ENCODE results near the gene SLC6A6. TPM values are rescaled to one million over a fixed set of nuclear protein-coding genes. Genes with fewer than 3 reads are reported as not detected.
A peak's percentile ranks its signal among the peaks of the same experiment; 100 is the strongest.

SLC6A6 gene
- total RNA-seq, 2 donors from 2014 or later: 52.7 to 71.9 TPM

- no peak for DNase-seq (ENCODE audit: low spot score in 2 of 2)
- peaks cover 0 to 3% of the 10 kb centered on the region in 2 donors for H3K36me3 Mint-ChIP-seq
Measured at GRCh38 chr3:14423197-14423743, 20.9 kb downstream of the SLC6A6 start.

GRCh38 chr3:14423963-14424362, 21.6 kb downstream of the SLC6A6 start:
- DNase-seq (ENCODE audit: low spot score in 2 of 2): no peak
- peak in 1 of 2 donors; percentile 25 for ATAC-seq
- H3K9me3 Mint-ChIP-seq: no peaks in the 10 kb centered on the region
- no peaks in the 10 kb centered on the region for H3K36me3 Mint-ChIP-seq
- H3K27ac Mint-ChIP-seq: peak overlapping the region; percentile 77 to 79

More at GRCh38 chr3:14423197-14423743, 20.9 kb downstream of the SLC6A6 start:
- ATAC-seq: peak; percentile 7 to 18
- Mint-ChIP-seq H3K9me3 (no peaks in the 10 kb centered on the region), H3K27ac (peak overlapping the region; percentile 77 to 84)

GRCh38 chr3:14424711-14425580, 22.5 kb downstream of the SLC6A6 start:
- DNase-seq (ENCODE audit: low spot score in 2 of 2) (no peak), ATAC-seq (peak in 1 of 2 donors; percentile 19)
- no peaks in the 10 kb centered on the region for H3K36me3 Mint-ChIP-seq
- H3K9me3 Mint-ChIP-seq: no peaks in the 10 kb centered on the region
- peak overlapping the region; percentile 77 to 79 for H3K27ac Mint-ChIP-seq

GRCh38 chr3:14425581-14426304, 23.3 kb downstream of the SLC6A6 start:
- DNase-seq (ENCODE audit: low spot score in 2 of 2): peak in 1 of 2 donors; percentile 73
- Mint-ChIP-seq H3K36me3 (no peaks in the 10 kb centered on the region), H3K27ac (peak overlapping the region; percentile 75 to 77), H3K9me3 (no peaks in the 10 kb centered on the region)
- ATAC-seq: peak; percentile 52 to 70

GRCh38 chr3:14426305-14426620, 23.9 kb downstream of the SLC6A6 start:
- no peaks in the 10 kb centered on the region for H3K36me3 Mint-ChIP-seq
- H3K9me3 Mint-ChIP-seq: no peaks in the 10 kb centered on the region
- no peak for ATAC-seq
- peak overlapping the region; percentile 75 to 77 for H3K27ac Mint-ChIP-seq
- no peak for DNase-seq (ENCODE audit: low spot score in 2 of 2)

GRCh38 chr3:14428087-14429033, 26.0 kb downstream of the SLC6A6 start:
- DNase-seq (ENCODE audit: low spot score in 2 of 2) (peak in 1 of 2 donors; percentile 62), ATAC-seq (peak in 1 of 2 donors; percentile 9)
- Mint-ChIP-seq H3K36me3 (no peaks in the 10 kb centered on the region), H3K27ac (peak overlapping the region; percentile 53 to 94), H3K9me3 (no peaks in the 10 kb centered on the region)

- DNase-seq (ENCODE audit: low spot score in 2 of 2): no peak
- peak overlapping the region; percentile 53 to 61 for H3K27ac Mint-ChIP-seq
Measured at GRCh38 chr3:14429237-14429636, 26.8 kb downstream of the SLC6A6 start.

GRCh38 chr3:14429640-14430039, 27.2 kb downstream of the SLC6A6 start:
- peaks cover 0 to 2% of the 10 kb centered on the region in 2 donors for H3K36me3 Mint-ChIP-seq
- DNase-seq (ENCODE audit: low spot score in 2 of 2): no peak
- H3K9me3 Mint-ChIP-seq: no peaks in the 10 kb centered on the region
- peak overlapping the region; percentile 53 to 61 for H3K27ac Mint-ChIP-seq
- no peak for ATAC-seq

More at GRCh38 chr3:14429237-14429636, 26.8 kb downstream of the SLC6A6 start:
- Mint-ChIP-seq H3K36me3 (no peaks in the 10 kb centered on the region), H3K9me3 (no peaks in the 10 kb centered on the region)
- no peak for ATAC-seq

- Mint-ChIP-seq H3K36me3 (peaks cover 0 to 5% of the 10 kb centered on the region in 2 donors), H3K9me3 (no peaks in the 10 kb centered on the region), H3K27ac (peak overlapping the region; percentile 53 to 80)
- DNase-seq (ENCODE audit: low spot score in 2 of 2) (no peak), ATAC-seq (no peak)
Measured at GRCh38 chr3:14430053-14430452, 27.6 kb downstream of the SLC6A6 start.

- DNase-seq (ENCODE audit: low spot score in 2 of 2) (no peak), ATAC-seq (no peak)
- Mint-ChIP-seq H3K27ac (peak overlapping the region; percentile 91 to 96), H3K9me3 (no peaks in the 10 kb centered on the region), H3K36me3 (peaks cover 0 to 5% of the 10 kb centered on the region in 2 donors)
Measured at GRCh38 chr3:14430706-14431451, 28.5 kb downstream of the SLC6A6 start.

- DNase-seq (ENCODE audit: low spot score in 2 of 2) (no peak), ATAC-seq (peak; percentile 0 to 18)
- peak overlapping the region; percentile 91 to 96 for H3K27ac Mint-ChIP-seq
- H3K36me3 Mint-ChIP-seq: peaks cover 0 to 5% of the 10 kb centered on the region in 2 donors
- no peaks in the 10 kb centered on the region for H3K9me3 Mint-ChIP-seq
Measured at GRCh38 chr3:14431452-14431916, 29.1 kb downstream of the SLC6A6 start.

GRCh38 chr3:14431917-14432834, 29.8 kb downstream of the SLC6A6 start:
- H3K9me3 Mint-ChIP-seq: no peaks in the 10 kb centered on the region
- ATAC-seq: peak; percentile 90 to 91
- peak; percentile 88 to 93 for DNase-seq (ENCODE audit: low spot score in 2 of 2)
- H3K27ac Mint-ChIP-seq: peak overlapping the region; percentile 91 to 96
- H3K36me3 Mint-ChIP-seq: peaks cover 0 to 5% of the 10 kb centered on the region in 2 donors

- ATAC-seq: no peak
- peak overlapping the region; percentile 91 to 96 for H3K27ac Mint-ChIP-seq
- H3K9me3 Mint-ChIP-seq: no peaks in the 10 kb centered on the region
- H3K36me3 Mint-ChIP-seq: peaks cover 0 to 5% of the 10 kb centered on the region in 2 donors
- DNase-seq (ENCODE audit: low spot score in 2 of 2): no peak
Measured at GRCh38 chr3:14433106-14433505, 30.7 kb downstream of the SLC6A6 start.

- Mint-ChIP-seq H3K36me3 (peaks cover 0 to 5% of the 10 kb centered on the region in 2 donors), H3K27ac (peak overlapping the region; percentile 11 to 91), H3K9me3 (no peaks in the 10 kb centered on the region)
- DNase-seq (ENCODE audit: low spot score in 2 of 2) (no peak), ATAC-seq (no peak)
Measured at GRCh38 chr3:14434126-14434497, 31.7 kb downstream of the SLC6A6 start.
